Tibial nerve (tissue), 4 donors: ENCODE results near the gene MYBPC1. TPM values are rescaled to one million over a fixed set of nuclear protein-coding genes. Genes with fewer than 3 reads are reported as not detected.

Source experiments
- DNase-seq, 2 donors: peaks; one replicate each; pipeline ENCODE4 v3.0.0-alpha.2; 2019; ENCODE audit warnings: low spot score in 2 of 2
- H3K27ac ChIP-seq, 4 donors: fragments of 200-600 bp; sonication (generic) in 3 of 4; one replicate each; pipeline ENCODE4 v1.5.1; 2017 to 2019; ENCODE audit warnings: mild to moderate bottlenecking in 1 of 4
- H3K27me3 ChIP-seq, 2 donors: fragments of 200-600 bp; sonication (generic) in 1 of 2; one replicate each; pipeline versions ENCODE4 v1.5.1 to v1.6.0; 2017 to 2019
- H3K36me3 ChIP-seq, 3 donors: fragments of 200-600 bp; sonication (generic); one replicate each; pipeline ENCODE4 v1.5.1; 2018 to 2019
- H3K4me1 ChIP-seq, 4 donors: fragments of 200-600 bp; sonication (generic) in 3 of 4; one replicate each; pipeline ENCODE4 v1.5.1; 2017 to 2019
- H3K4me3 ChIP-seq, 4 donors: fragments of 200-600 bp; sonication (generic) in 3 of 4; one replicate each; pipeline ENCODE4 v1.5.1; 2017 to 2019; ENCODE audit warnings: mild to moderate bottlenecking in 1 of 4, moderate library complexity in 1 of 4
- H3K9me3 ChIP-seq, 4 donors: fragments of 200-600 bp; sonication (generic) in 3 of 4; one replicate each; pipeline ENCODE4 v1.5.1; 2017 to 2019
- EP300 ChIP-seq, 2 donors: sonication (generic); formaldehyde crosslinking; IDR thresholded peaks; one replicate each; pipeline ENCODE4 v1.6.1; 2017; ENCODE audit warnings: antibody characterized with exemption in 2 of 2, mild to moderate bottlenecking in 1 of 2
- POLR2A ChIP-seq, 2 donors: fragments of 450-650 bp; IDR thresholded peaks; one replicate each; pipeline ENCODE4 v1.6.1; 2017; ENCODE audit warnings: antibody characterized with exemption in 2 of 2, mild to moderate bottlenecking in 2 of 2, moderate library complexity in 2 of 2
- WGBS, 2 donors: methylation state at CpG; one replicate each; pipeline ENCODE4 v1.1.5; 2018; 5-methylcytosine and 5-hydroxymethylcytosine counted together
- total RNA-seq, 4 donors: library from RNA; depleted of rRNA; stranded (reverse); fragments of >200 nt; gene quantifications; one replicate each; pipeline ENCODE4 v1.1.0, GENCODE V29; 2016
- TF ChIP-seq, protein P1 (sequence below), 5 experiments: fragments of 200-600 bp in 3 of 5; fragments of 450-650 bp in 2 of 5; sonication (generic) in 3 of 5; IDR thresholded peaks; one replicate each; pipeline ENCODE4 v1.5.1; 2016 to 2019; ENCODE audit warnings: antibody characterized with exemption in 5 of 5, mild to moderate bottlenecking in 3 of 5, moderate library complexity in 2 of 5

The MYBPC1 gene
- total RNA-seq, 4 donors from 2014 or later = under 0.01 to 1.5 (median 0.60) TPM

DNA sequence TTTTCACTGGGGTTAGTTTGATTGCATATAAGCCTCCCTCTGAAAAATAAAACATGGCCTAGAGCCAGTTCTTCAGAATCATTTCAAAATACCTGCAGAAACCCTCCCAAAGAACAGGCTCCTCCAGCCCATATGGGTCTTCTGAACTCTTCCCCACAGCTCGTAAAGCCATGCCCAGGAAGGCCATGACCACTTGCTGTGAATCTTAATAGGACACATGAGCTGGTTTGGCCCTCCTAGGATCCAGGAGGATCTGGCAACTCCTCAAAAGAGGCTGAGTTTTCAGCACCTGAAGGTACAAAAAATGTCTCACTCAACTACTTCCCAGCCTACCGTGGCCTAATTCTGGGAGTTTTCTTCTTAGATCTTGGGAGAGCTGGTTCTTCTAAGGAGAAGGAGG, 2.4 kb downstream of the MYBPC1 start:
- no peak for DNase-seq
- no peak overlapping the region for H3K27ac ChIP-seq
- no peaks in the 10 kb centered on the region for H3K27me3 ChIP-seq
- H3K4me1 ChIP-seq = peaks cover 0 to 6% (median 0%) of the 10 kb centered on the region in 4 donors
- TF ChIP-seq EP300 (IDR thresholded peaks at IDR 0.05) (no peak), POLR2A (IDR thresholded peaks at IDR 0.05) (no peak)
- TF ChIP-seq, protein P1, sequence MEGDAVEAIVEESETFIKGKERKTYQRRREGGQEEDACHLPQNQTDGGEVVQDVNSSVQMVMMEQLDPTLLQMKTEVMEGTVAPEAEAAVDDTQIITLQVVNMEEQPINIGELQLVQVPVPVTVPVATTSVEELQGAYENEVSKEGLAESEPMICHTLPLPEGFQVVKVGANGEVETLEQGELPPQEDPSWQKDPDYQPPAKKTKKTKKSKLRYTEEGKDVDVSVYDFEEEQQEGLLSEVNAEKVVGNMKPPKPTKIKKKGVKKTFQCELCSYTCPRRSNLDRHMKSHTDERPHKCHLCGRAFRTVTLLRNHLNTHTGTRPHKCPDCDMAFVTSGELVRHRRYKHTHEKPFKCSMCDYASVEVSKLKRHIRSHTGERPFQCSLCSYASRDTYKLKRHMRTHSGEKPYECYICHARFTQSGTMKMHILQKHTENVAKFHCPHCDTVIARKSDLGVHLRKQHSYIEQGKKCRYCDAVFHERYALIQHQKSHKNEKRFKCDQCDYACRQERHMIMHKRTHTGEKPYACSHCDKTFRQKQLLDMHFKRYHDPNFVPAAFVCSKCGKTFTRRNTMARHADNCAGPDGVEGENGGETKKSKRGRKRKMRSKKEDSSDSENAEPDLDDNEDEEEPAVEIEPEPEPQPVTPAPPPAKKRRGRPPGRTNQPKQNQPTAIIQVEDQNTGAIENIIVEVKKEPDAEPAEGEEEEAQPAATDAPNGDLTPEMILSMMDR (IDR thresholded peaks at IDR 0.05) = no peak
- H3K36me3 ChIP-seq = no peaks in the 10 kb centered on the region
- H3K9me3 ChIP-seq = no peaks in the 10 kb centered on the region
- H3K4me3 ChIP-seq = no peak overlapping the region
- 80 to 83% methylated on average over 2 of the region's 2 CpGs for WGBS, 2 donors

GRCh38 chr12:101598483-101598882, 3.7 kb downstream of the MYBPC1 start:
- Histone ChIP-seq H3K4me3 (no peak overlapping the region), H3K36me3 (no peaks in the 10 kb centered on the region), H3K9me3 (no peaks in the 10 kb centered on the region), H3K27ac (no peak overlapping the region), H3K27me3 (no peaks in the 10 kb centered on the region), H3K4me1 (no peaks in the 10 kb centered on the region)
- TF ChIP-seq POLR2A (IDR thresholded peaks at IDR 0.05) (no peak), EP300 (IDR thresholded peaks at IDR 0.05) (no peak)
- TF ChIP-seq, protein P1 (IDR thresholded peaks at IDR 0.05) = no peak
- 92 to 94% methylated on average over 3 of the region's 3 CpGs for WGBS, 2 donors
- DNase-seq = no peak

DNA sequence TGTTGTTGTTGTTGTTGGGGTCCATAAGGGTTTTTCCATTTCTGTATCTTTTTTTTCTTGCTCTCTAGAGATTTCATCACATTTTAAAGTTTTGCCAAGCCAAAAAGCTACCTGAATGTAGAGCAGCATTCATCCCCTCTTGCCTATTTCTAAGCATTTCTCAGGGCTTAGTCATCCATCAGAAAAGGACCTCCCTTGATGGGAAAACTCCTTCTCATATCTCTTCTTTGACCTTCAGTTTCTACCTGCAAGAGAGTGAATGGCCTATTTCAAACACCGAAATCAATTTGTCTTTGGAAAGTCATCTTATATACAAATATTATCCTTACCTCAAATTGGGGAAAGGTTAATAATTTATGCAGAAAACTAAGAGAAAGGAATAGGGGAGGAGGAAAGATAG, 4.5 kb downstream of the MYBPC1 start:
- Histone ChIP-seq H3K27ac (no peak overlapping the region), H3K36me3 (no peaks in the 10 kb centered on the region), H3K27me3 (no peaks in the 10 kb centered on the region), H3K9me3 (no peaks in the 10 kb centered on the region), H3K4me1 (no peaks in the 10 kb centered on the region), H3K4me3 (no peak overlapping the region)
- DNase-seq = no peak
- no peak for TF ChIP-seq EP300 (IDR thresholded peaks at IDR 0.05)
- TF ChIP-seq, protein P1 (IDR thresholded peaks at IDR 0.05) = no peak
- TF ChIP-seq POLR2A (IDR thresholded peaks at IDR 0.05) = no peak
- 96 to 100% methylated on average over 1 of the region's 1 CpG for WGBS, 2 donors

GRCh38 chr12:101599771-101600484, 5.2 kb downstream of the MYBPC1 start:
- Histone ChIP-seq H3K27ac (no peak overlapping the region), H3K36me3 (no peaks in the 10 kb centered on the region), H3K4me3 (no peak overlapping the region), H3K4me1 (no peaks in the 10 kb centered on the region), H3K27me3 (no peaks in the 10 kb centered on the region), H3K9me3 (no peaks in the 10 kb centered on the region)
- DNase-seq = no peak
- no peak for TF ChIP-seq POLR2A (IDR thresholded peaks at IDR 0.05)
- TF ChIP-seq, protein P1 (IDR thresholded peaks at IDR 0.05) = no peak
- no peak for TF ChIP-seq EP300 (IDR thresholded peaks at IDR 0.05)
- WGBS, 2 donors = 47 to 64% methylated on average over 5 of the region's 5 CpGs

- 50 to 54% methylated on average over 1 of the region's 1 CpG for WGBS, 2 donors
- TF ChIP-seq, protein P1 (IDR thresholded peaks at IDR 0.05) = no peak
- TF ChIP-seq POLR2A (IDR thresholded peaks at IDR 0.05) = no peak
- TF ChIP-seq EP300 (IDR thresholded peaks at IDR 0.05) = no peak
- no peaks in the 10 kb centered on the region for H3K27me3 ChIP-seq
Observed at GRCh38 chr12:101604132-101604531, 9.4 kb downstream of the MYBPC1 start.

More at GRCh38 chr12:101604132-101604531, 9.4 kb downstream of the MYBPC1 start:
- DNase-seq = no peak
- Histone ChIP-seq H3K9me3 (no peaks in the 10 kb centered on the region), H3K4me3 (no peak overlapping the region), H3K36me3 (no peaks in the 10 kb centered on the region), H3K4me1 (no peaks in the 10 kb centered on the region), H3K27ac (no peak overlapping the region)
